ENCODE measurements around the gene FILIP1L.

FILIP1L gene

DNA sequence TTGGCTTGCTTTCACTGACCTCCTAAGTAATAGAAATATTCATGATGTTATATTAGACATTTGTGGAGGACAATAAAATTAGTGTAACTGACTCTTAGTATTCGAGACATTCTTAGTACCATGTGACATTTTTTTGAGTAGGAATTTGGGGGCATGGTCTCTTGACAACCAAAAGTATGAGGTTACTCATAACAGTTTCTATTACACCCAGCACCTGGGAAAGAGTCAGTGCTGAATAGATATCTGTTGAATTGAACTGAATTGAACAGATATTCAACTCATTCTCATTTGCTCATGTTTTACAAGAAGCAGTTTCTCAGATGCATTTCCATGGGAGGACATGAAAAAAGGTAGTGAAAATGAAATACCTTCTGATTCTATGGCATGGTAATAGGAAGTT, 212.2 kb downstream of the FILIP1L start:
- Mint-ChIP-seq H3K4me1 (ENCODE audit: low read depth) (peaks cover 21% of the 10 kb centered on the region), H3K9me3 (no peaks in the 10 kb centered on the region), H3K27ac (peak overlapping the region; percentile 55), H3K4me3 (no peak overlapping the region), H3K27me3 (no peaks in the 10 kb centered on the region), H3K36me3 (ENCODE audit: low read depth) (no peaks in the 10 kb centered on the region)
- intact Hi-C loops (cut with micrococcal nuclease), result no loop called here

DNA sequence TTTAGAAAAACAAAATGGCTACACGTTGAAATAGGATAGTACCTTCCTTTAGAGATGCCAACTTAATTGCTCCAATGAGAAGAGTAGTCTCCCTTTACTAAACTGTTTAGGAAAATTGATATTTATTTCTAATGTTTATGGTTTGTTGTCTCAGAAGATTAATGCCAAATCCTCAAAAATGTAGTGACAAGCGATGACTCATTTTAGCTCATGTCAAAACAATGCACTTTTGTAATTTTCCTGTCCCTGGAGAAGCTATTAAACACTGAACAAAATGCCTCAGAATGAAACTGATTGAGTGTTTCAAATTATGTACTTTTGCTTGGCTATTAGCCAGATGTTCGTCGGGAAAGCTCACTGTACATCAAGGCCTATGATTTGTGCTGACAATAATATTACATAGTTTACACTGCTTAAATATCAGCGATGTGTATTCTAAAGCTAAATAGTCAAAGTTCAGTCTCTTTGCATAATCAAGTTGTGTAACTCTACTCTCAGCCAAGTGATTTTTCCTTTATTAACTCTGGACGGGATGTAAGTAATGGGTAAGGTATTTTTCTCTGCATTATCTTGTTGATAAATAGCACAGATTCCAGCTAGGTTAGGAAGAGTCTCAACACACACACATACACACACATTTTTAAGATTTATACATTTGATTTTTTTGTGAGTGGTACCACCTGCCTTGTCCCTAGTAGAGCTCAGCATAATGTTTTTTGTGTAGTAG, 212.9 kb downstream of the FILIP1L start:
- Mint-ChIP-seq H3K27ac (peak overlapping the region; percentile 55), H3K36me3 (ENCODE audit: low read depth) (no peaks in the 10 kb centered on the region), H3K4me1 (ENCODE audit: low read depth) (peaks cover 23% of the 10 kb centered on the region), H3K4me3 (no peak overlapping the region), H3K9me3 (no peaks in the 10 kb centered on the region), H3K27me3 (no peaks in the 10 kb centered on the region)
- intact Hi-C loops (cut with micrococcal nuclease), result no loop called here

DNA sequence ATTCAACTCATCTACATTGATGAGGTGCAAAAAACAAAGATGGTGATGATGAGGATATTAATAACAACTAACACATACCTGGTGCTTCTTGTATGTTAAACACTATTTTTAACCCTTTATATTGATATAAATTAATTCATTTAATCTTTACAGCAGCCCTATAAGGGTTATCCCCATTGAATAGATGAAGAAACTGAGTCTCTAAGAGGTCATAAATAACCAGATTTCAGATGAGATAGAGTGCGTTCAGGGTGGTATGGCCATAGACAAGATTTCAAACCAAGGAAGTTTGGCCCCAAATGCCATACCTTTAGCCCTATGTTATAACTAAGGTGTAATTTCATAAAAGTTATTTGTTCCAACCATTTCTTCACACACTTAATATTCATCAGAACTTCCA, 214.1 kb downstream of the FILIP1L start:
- H3K4me3 Mint-ChIP-seq, result no peak overlapping the region
- no peaks in the 10 kb centered on the region for H3K9me3 Mint-ChIP-seq
- no peak overlapping the region for H3K27ac Mint-ChIP-seq
- no peaks in the 10 kb centered on the region for H3K27me3 Mint-ChIP-seq
- H3K4me1 Mint-ChIP-seq (ENCODE audit: low read depth), result peaks cover 34% of the 10 kb centered on the region
- intact Hi-C loops (cut with micrococcal nuclease), result no loop called here
- H3K36me3 Mint-ChIP-seq (ENCODE audit: low read depth), result no peaks in the 10 kb centered on the region

DNA sequence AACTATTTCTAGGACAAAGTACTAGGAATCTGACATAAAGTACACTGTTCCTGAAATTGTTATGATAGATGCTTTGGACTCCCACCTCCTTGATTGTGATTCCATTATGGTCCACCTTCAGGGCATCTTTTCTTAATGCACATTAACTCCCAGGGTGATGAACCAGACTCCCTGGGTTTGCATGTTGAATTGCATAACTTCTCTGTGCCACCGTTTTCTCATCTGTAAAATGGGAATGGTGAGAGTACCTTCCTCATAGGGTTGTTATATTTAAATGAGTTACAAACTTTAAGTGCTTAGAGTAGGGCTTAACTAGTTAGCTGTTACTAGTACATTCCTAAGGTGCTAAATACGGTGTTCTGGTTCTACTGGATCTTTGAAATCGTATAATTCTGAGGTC, 214.7 kb downstream of the FILIP1L start:
- H3K4me1 Mint-ChIP-seq (ENCODE audit: low read depth), result peaks cover 32% of the 10 kb centered on the region
- no peak overlapping the region for H3K4me3 Mint-ChIP-seq
- H3K36me3 Mint-ChIP-seq (ENCODE audit: low read depth), result no peaks in the 10 kb centered on the region
- H3K27ac Mint-ChIP-seq, result no peak overlapping the region
- intact Hi-C loops (cut with micrococcal nuclease), result loop anchor here (5.0 kb wide), 2 partner anchors 148 to 363 kb away; partner anchors contain the start of gene TBC1D23
- H3K27me3 Mint-ChIP-seq, result no peaks in the 10 kb centered on the region
- H3K9me3 Mint-ChIP-seq, result no peaks in the 10 kb centered on the region

DNA sequence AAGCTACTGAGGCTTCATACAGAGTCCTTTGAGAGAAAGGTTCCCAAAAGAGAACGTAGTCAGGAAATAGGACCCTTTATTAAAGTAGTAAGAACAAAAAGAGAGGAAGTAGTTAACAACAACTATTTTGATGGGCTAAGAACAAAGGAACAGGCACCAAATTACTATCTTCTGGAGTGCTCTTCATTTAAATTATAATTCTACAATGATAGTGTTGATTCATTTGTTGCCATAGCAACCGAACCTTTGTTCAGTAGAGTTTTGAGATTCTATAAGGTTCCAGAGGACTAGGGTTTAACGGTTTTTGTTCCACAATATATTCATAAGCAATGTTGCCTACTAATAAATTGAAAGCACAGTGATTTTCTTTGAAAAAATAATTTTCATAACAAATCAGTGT, 217.8 kb downstream of the FILIP1L start:
- Mint-ChIP-seq H3K9me3 (no peaks in the 10 kb centered on the region), H3K36me3 (ENCODE audit: low read depth) (no peaks in the 10 kb centered on the region), H3K27me3 (no peaks in the 10 kb centered on the region), H3K4me1 (ENCODE audit: low read depth) (peaks cover 26% of the 10 kb centered on the region), H3K4me3 (peak overlapping the region; percentile 56), H3K27ac (peak overlapping the region; percentile 95)
- intact Hi-C loops (cut with micrococcal nuclease), result loop anchor here (1.0 to 5.0 kb wide), 3 partner anchors 20 to 366 kb away; partner anchors contain the start of gene TBC1D23

DNA sequence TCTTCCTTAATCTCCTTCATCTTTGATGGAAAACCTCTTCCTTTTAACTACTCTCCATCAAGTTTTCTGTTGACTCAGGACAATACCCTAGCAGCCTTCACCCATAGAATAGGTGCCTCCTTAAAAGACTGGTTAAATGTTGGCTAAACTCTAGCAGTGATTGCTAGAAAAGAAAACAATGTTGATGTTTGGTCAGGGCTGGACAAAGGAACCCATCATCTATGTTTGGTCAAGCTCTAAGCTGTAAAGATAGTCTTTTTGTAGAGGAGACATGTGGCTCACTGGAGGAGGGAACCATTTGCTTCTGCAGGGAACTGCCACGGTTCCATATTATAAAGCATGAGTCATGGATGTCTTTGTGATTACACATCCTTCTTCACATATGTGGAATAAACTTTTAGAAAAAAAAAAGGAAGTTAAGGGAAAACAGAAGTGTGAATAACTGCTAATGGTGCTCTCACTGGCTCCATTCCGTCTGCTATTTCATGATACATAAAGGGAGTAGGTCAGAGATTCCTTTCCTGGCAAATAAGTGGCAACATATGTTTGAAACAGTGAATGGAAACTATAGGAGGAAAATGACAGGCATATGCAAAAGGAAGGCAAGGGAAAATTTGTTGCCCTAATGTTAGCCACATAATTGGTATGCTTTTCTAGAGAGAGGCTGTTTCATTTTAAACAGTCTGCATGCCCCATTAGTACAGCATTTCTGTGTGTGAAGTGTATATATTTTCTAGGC, 218.4 kb downstream of the FILIP1L start:
- intact Hi-C loops (cut with micrococcal nuclease), result loop anchor here (1.0 to 5.0 kb wide), 3 partner anchors 20 to 366 kb away; partner anchors contain the start of gene TBC1D23
- Mint-ChIP-seq H3K9me3 (no peaks in the 10 kb centered on the region), H3K27ac (peak overlapping the region; percentile 95), H3K4me1 (ENCODE audit: low read depth) (peaks cover 22% of the 10 kb centered on the region), H3K36me3 (ENCODE audit: low read depth) (no peaks in the 10 kb centered on the region), H3K27me3 (no peaks in the 10 kb centered on the region), H3K4me3 (peak overlapping the region; percentile 56)

DNA sequence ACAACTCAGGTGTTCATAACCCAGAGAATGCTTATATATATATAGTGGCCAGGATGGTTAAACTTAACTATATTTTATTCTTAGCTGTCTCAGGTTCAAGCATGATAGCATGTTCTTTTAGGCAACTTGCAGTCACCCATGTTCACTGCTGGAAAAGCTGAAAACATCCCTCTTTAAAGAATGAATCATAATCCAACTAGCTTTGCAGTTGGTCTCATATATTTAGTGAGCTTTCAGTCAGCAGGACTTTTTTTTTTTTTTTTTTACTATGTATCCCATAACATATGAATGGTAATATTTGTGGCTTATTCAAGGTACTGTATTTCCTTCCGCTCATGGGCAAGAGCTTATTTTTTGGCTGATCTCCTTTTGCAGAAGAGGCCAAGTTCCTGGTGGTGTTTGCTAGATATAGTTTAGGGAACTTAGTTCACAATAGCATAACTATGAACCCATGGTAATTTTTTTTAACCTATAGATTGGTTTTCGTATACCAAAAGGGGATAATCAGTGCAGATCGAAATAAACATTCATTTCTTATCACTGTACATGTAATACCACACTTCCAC, 219.1 kb downstream of the FILIP1L start:
- H3K27ac Mint-ChIP-seq, result peak overlapping the region; percentile 95
- no peak overlapping the region for H3K4me3 Mint-ChIP-seq
- H3K4me1 Mint-ChIP-seq (ENCODE audit: low read depth), result peaks cover 22% of the 10 kb centered on the region
- no peaks in the 10 kb centered on the region for H3K36me3 Mint-ChIP-seq (ENCODE audit: low read depth)
- H3K9me3 Mint-ChIP-seq, result no peaks in the 10 kb centered on the region
- H3K27me3 Mint-ChIP-seq, result no peaks in the 10 kb centered on the region
- intact Hi-C loops (cut with micrococcal nuclease), result loop anchor here (5.0 kb wide), 2 partner anchors 152 to 367 kb away; partner anchors contain the start of gene TBC1D23

DNA sequence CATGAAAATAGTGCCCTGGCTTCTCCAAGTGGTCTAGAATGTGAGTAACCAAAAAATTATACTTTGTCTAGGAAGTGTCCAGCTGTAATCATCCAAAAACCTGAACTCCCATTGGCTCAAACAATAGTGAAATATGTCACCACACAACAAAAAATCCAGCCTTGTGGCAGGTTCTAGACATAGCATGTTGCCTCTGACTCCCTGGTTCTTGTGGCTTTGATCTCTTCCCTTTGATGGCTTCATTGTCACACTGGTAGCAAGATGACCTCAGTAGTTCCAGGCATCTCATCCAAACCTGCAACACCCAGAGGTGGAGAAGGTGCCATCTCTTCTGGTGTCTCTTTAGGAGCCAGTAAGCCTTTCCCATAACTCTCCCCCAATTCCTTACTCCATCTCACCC, 222.0 kb downstream of the FILIP1L start:
- no peaks in the 10 kb centered on the region for H3K9me3 Mint-ChIP-seq
- no peak overlapping the region for H3K27ac Mint-ChIP-seq
- H3K4me3 Mint-ChIP-seq, result no peak overlapping the region
- no peaks in the 10 kb centered on the region for H3K36me3 Mint-ChIP-seq (ENCODE audit: low read depth)
- no peaks in the 10 kb centered on the region for H3K27me3 Mint-ChIP-seq
- H3K4me1 Mint-ChIP-seq (ENCODE audit: low read depth), result peaks cover 22% of the 10 kb centered on the region
- intact Hi-C loops (cut with micrococcal nuclease), result no loop called here

DNA sequence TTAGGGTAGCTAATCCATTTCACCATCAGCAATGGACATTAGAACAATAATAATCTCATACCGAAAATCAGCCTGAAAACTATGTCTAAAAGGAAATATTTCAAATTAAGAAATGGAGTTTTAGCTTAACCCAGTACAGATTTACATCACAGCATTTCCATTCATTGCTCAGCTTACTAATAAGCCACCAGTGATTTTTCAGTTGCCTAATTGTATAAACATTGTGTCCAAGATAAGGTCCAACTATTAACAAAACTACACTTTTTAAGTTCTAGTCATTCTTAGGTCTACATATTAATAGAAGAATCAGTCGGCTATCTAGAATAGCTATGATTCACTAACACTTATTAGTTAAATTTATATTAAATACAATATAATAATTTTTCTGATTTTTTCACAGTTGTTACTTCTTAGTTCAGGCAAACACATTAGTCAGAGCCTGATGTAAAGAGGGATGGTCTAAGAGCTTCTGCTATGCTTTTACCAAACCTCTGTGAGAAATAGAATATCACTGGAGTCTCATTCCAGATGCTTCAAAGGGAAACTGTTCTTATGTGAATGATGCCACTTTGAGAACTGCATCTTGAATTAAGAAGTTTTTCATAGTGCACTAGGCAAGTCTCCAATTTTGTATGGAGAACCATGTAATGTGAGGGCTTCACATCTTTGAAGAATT, 222.6 kb downstream of the FILIP1L start:
- no peak overlapping the region for H3K4me3 Mint-ChIP-seq
- peaks cover 22% of the 10 kb centered on the region for H3K4me1 Mint-ChIP-seq (ENCODE audit: low read depth)
- no peaks in the 10 kb centered on the region for H3K36me3 Mint-ChIP-seq (ENCODE audit: low read depth)
- H3K9me3 Mint-ChIP-seq, result no peaks in the 10 kb centered on the region
- H3K27me3 Mint-ChIP-seq, result no peaks in the 10 kb centered on the region
- intact Hi-C loops (cut with micrococcal nuclease), result no loop called here
- H3K27ac Mint-ChIP-seq, result no peak overlapping the region

DNA sequence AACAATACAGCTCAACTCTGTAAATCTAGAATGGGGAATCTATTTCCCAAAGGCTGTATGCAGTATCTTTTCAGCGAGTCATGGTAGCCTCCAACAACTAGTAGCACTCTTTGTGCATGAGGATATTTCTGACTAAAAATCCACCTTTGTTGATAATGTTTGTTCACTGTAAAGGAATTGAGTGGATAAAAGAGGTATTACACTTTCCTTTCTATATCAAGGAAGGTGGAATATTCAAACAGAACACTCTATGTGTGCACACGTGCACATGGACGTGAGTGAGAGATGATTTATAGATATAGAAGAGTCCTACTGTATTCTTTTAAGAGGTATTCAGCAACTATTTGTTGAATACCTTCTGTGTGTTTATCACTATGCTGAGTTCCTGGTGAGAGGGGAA, 228.4 kb downstream of the FILIP1L start:
- intact Hi-C loops (cut with micrococcal nuclease), result no loop called here
- no peaks in the 10 kb centered on the region for H3K36me3 Mint-ChIP-seq (ENCODE audit: low read depth)
- no peak overlapping the region for H3K4me3 Mint-ChIP-seq
- peaks cover 18% of the 10 kb centered on the region for H3K4me1 Mint-ChIP-seq (ENCODE audit: low read depth)
- no peaks in the 10 kb centered on the region for H3K9me3 Mint-ChIP-seq
- no peak overlapping the region for H3K27ac Mint-ChIP-seq
- no peaks in the 10 kb centered on the region for H3K27me3 Mint-ChIP-seq

DNA sequence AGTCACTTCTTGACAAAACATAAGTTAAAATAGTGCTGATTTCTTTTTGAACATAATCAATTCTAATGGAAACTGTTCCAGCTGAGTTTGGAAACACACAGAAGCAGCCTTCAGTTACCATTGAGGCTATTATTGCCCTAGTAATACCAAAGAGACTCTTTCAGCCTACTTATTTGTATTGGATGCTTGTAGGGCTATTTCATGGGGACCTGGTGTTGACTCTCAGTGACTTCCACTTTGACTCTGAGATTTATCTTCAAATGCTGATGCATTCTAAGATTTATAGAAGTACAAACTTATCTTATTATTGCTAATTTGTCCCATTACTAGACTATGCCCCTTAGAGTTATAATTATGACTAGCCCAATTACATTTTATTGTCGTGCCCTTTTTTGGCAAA, 229.2 kb downstream of the FILIP1L start:
- no peak overlapping the region for H3K27ac Mint-ChIP-seq
- no peak overlapping the region for H3K4me3 Mint-ChIP-seq
- intact Hi-C loops (cut with micrococcal nuclease), result no loop called here
- H3K9me3 Mint-ChIP-seq, result no peaks in the 10 kb centered on the region
- H3K27me3 Mint-ChIP-seq, result no peaks in the 10 kb centered on the region
- H3K4me1 Mint-ChIP-seq (ENCODE audit: low read depth), result peaks cover 19% of the 10 kb centered on the region
- H3K36me3 Mint-ChIP-seq (ENCODE audit: low read depth), result no peaks in the 10 kb centered on the region

DNA sequence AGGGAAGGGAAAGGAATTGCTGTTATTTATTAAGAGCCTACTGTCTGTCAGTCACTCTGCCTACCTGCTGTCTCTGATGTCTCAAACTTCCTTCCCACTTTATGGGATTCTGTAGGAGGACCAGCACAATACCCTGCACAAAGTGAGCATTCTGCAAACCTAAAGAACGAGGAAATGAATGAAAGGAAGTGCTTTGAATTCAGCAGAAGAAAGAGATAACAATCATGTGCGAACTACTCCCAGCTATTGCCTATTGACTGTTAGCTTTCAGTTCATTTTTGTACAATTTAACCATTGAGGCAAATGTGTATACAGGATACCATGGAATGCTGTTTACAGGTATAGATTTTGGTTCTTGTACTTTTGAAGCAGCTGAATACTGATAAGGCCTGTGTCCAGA, 229.8 kb downstream of the FILIP1L start:
- H3K36me3 Mint-ChIP-seq (ENCODE audit: low read depth), result no peaks in the 10 kb centered on the region
- intact Hi-C loops (cut with micrococcal nuclease), result no loop called here
- H3K27ac Mint-ChIP-seq, result no peak overlapping the region
- peaks cover 19% of the 10 kb centered on the region for H3K4me1 Mint-ChIP-seq (ENCODE audit: low read depth)
- no peaks in the 10 kb centered on the region for H3K27me3 Mint-ChIP-seq
- H3K4me3 Mint-ChIP-seq, result no peak overlapping the region
- H3K9me3 Mint-ChIP-seq, result no peaks in the 10 kb centered on the region

DNA sequence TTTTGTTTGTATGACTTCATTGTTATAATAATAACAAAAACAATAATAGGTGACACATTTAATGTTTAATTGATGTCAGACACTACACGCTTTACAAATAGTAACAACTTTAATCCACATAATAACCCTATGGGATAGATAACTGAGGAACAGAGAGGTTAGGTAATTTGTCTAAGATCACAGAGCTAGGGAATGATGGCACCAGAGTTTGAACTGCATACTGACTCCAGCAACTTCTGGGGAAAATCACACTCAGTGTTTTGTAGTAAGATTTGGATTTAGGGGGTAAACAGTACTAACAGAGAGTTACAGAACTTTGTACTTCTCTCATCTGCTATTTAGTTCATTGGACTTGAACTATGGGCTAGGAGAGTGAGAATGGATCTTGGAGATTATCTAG, 230.6 kb downstream of the FILIP1L start:
- no peaks in the 10 kb centered on the region for H3K27me3 Mint-ChIP-seq
- intact Hi-C loops (cut with micrococcal nuclease), result no loop called here
- no peaks in the 10 kb centered on the region for H3K36me3 Mint-ChIP-seq (ENCODE audit: low read depth)
- peaks cover 19% of the 10 kb centered on the region for H3K4me1 Mint-ChIP-seq (ENCODE audit: low read depth)
- no peaks in the 10 kb centered on the region for H3K9me3 Mint-ChIP-seq
- no peak overlapping the region for H3K4me3 Mint-ChIP-seq
- no peak overlapping the region for H3K27ac Mint-ChIP-seq

DNA sequence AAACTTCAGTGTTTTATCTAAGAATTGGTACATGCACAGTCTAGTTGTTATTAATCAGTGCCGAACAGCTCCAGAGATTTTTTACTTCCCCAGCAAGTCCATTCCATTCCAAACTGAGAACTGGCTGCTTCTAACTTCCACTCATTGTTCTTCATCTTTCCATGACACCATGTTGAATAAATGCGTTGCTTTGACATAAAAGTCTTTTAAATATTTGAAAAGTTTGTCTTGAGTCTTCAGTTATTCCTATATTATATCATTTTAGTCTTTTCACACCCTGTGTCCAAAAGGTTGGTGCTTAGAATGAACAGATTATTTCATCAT, 231.2 kb downstream of the FILIP1L start:
- intact Hi-C loops (cut with micrococcal nuclease), result no loop called here
- Mint-ChIP-seq H3K4me3 (no peak overlapping the region), H3K9me3 (no peaks in the 10 kb centered on the region), H3K27me3 (no peaks in the 10 kb centered on the region), H3K4me1 (ENCODE audit: low read depth) (peaks cover 24% of the 10 kb centered on the region), H3K36me3 (ENCODE audit: low read depth) (no peaks in the 10 kb centered on the region), H3K27ac (no peak overlapping the region)

Data from dendritic cell treated with granulocyte-macrophage colony-stimulating factor and Interleukin-4, amounts not matched to agents 40 ng/mL and 50 ng/mL, for 4 days (primary cell).